ENCODE measurements around the gene DNAAF8.

DNA sequence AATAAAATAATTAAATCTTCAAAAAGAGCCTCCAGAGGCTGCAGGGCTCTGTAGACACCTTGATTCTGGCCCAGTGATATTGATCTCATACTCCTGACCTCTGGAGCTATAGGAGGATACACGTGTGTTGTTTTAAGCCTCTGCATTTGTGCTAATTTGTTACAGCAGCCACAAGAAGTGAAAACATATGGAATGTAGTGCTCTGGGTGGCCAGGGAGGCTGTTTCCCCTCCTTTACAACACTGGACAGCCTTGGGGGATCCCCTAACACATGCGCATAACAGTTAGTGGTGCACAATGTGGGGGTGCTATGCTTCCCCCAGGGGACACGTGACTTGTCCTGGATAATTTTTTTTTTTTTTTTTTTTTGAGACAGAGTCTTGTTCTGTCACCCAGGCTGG is 37.3 kb downstream of the DNAAF8 start:
- TF ChIP-seq, protein P1, sequence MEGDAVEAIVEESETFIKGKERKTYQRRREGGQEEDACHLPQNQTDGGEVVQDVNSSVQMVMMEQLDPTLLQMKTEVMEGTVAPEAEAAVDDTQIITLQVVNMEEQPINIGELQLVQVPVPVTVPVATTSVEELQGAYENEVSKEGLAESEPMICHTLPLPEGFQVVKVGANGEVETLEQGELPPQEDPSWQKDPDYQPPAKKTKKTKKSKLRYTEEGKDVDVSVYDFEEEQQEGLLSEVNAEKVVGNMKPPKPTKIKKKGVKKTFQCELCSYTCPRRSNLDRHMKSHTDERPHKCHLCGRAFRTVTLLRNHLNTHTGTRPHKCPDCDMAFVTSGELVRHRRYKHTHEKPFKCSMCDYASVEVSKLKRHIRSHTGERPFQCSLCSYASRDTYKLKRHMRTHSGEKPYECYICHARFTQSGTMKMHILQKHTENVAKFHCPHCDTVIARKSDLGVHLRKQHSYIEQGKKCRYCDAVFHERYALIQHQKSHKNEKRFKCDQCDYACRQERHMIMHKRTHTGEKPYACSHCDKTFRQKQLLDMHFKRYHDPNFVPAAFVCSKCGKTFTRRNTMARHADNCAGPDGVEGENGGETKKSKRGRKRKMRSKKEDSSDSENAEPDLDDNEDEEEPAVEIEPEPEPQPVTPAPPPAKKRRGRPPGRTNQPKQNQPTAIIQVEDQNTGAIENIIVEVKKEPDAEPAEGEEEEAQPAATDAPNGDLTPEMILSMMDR (IDR thresholded peaks at IDR 0.05), result no peak
- TF ChIP-seq POLR2A (IDR thresholded peaks at IDR 0.05), result no peak
